Neural progenitor cell (in vitro differentiated cells): ENCODE data around the gene PLXNA4.

Experiments used
- CTCF ChIP-seq: fragments of 200-600 bp; sonication (generic); IDR thresholded peaks from 2 replicates; pipeline ENCODE4 v1.5.1; 2017; ENCODE audit warnings: antibody characterized with exemption, mild to moderate bottlenecking
- EZH2 ChIP-seq: fragments of 200-600 bp; sonication (generic); IDR thresholded peaks from 2 replicates; pipeline ENCODE4 v1.6.1; 2017; ENCODE audit warnings: antibody characterized with exemption, mild to moderate bottlenecking, moderate library complexity

GRCh38 chr7:132416395-132416794 lies 159.9 kb downstream of the PLXNA4 start:
- TF ChIP-seq CTCF (no peak), EZH2 (no peak)
